ENCODE results near the gene BHLHA9.

The BHLHA9 gene

GRCh38 chr17:1256699-1257098 is 13.5 kb upstream of the BHLHA9 start:
- DNase-seq: no peak

GRCh38 chr17:1260086-1260769 is 10.0 kb upstream of the BHLHA9 start:
- DNase-seq: no peak

GRCh38 chr17:1260770-1261161 is 9.5 kb upstream of the BHLHA9 start:
- DNase-seq: no peak

DNA sequence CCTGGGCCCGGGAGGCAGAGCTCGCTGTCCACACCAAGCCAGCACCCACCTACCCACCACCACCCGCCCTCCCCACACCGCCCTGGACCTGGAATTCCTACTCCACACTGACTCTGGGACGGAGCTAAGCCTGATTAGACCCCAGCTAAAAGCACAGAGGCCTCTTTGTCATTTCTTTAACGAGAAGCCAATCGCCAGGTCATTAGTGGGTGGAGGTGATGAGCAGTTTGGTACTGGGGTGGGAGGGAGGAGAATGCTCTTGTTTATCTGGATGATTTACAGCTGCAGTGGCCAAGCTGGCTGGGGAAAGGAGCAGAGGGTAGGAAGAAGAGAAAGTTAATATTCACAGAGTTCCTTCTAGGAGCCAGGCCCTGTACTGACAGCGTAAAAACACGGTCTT is 6.0 kb upstream of the BHLHA9 start:
- no peak for DNase-seq

DNA sequence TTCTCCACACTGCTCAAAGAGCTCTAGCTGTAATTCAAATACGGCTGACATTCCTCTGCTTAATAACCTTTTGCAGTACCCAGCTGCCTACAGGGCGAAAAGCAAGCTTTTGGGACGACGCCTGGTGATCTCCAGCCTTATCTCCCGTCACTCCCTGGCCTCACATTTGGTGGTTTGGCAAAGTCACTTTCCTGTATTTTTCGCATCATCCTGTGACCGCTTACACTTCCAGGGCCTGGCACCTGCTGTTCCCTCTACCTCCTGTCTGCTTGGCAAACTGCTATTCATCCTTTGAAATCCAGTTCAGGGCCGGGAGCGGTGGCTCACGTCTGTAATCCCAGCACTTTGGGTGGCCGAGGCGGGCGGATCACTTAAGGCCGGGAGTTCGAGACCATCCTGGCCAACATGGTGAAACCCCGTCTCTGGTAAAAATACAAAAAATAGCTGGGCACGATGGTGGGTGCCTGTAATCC is 2.7 kb upstream of the BHLHA9 start:
- DNase-seq: no peak

DNA sequence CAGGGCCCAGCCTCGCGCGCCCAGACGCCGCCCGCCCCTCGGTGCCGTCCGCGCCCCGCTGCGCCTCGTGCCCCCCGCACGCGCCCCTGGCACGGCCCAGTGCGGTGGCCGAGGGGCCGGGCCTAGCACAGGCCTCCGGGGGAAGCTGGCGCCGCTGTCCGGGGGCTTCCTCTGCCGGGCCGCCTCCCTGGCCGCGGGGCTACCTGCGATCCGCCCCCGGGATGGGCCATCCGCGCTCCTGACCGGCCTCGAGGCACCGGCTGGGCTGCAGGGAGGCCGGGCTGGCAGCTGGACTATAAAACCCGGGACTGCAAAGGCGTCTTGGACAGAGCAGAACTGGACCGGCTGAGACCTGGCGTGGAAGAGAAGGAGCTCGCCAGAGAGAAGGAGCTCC is 783 bp downstream of the BHLHA9 start:
- DNase-seq: no peak

- DNase-seq: no peak
These were observed 1.2 kb downstream of the BHLHA9 start for GRCh38 chr17:1271441-1271840.

DNA sequence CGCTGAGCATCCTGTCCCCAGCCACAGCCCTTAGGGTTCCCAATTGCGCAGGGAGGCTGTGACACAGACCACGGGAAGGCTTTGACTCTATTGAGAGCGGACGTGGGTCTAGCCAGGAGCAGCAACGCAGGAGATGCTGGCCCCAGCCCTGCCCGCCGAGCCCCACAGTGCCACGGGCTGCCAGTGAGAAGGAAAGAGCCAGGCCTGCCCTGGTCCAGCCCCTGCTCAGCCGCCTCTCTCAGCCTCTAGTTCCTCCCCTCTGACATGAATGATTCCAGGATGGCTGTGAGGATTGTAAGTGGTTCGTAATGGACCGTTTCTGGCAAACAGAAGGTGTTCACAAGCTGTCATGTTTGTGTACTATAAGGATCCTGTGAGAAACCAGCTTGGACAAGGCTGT is 2.5 kb downstream of the BHLHA9 start:
- DNase-seq: no peak

GRCh38 chr17:1273492-1274244 is 3.4 kb downstream of the BHLHA9 start:
- DNase-seq: no peak

DNA sequence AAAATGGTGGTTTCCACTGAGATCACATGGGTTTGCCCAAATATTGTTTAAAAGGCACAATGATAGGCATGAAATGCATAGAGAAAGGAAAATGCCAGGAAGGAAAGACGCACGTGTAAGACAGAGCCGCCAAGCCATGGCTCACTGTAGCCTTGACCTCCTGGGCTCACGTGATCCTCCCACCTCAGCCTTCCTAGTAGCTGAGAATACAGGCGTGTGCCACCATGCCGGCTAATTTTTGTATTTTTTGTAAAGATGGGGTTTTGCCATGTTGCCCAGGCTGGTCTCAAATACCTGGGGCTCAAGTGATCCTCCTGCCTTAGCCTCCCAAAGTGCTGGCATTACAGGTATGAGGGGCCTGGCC is 4.0 kb downstream of the BHLHA9 start:
- DNase-seq: no peak

GRCh38 chr17:1275205-1275961 is 5.1 kb downstream of the BHLHA9 start:
- no peak for DNase-seq

GRCh38 chr17:1275962-1276736 is 5.9 kb downstream of the BHLHA9 start:
- DNase-seq: peak in 1 of 2 donors; percentile 29

DNA sequence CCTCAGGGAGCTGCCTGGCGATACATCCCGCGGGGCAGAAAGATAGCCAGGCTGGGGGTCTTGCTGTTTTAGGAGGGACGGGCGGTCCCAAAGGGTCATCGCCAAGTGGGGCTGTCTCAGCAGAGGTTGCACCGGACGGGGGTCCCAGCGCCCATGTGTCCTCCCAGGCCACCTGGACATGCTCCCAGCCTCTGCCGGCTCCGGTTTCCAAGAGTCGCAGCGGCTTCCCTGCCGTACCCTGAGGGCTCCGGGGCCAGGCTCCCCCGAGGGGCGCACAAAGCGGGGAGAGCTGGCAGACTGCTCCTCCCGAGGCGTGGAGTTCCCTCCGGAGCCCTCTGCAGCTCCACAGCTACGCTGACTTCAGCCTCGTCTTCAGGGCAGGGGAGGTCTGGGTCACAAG is 10.4 kb downstream of the BHLHA9 start:
- DNase-seq: no peak

GRCh38 chr17:1286379-1287106 is 16.3 kb downstream of the BHLHA9 start:
- DNase-seq: no peak

DNA sequence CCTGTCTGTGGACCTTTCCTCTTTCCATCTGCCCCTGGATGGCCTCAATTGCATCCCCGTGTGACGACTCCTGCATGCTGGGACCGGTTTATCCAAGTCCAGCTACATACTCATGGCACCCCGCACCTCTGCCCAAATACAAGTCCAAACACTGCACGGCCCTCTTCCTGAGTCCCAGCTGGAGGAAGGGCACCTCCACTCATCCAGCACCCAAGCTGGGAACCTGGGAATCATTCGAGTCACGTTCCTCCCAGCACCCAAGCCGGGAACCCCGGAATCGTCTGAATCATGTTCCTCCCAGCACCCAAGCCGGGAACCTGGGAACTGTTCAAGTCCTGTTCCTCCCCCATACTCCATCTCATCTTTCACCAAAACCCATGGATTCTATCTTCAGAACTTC is 19.5 kb downstream of the BHLHA9 start:
- no peak for DNase-seq

- no peak for DNase-seq
These were observed 20.4 kb downstream of the BHLHA9 start for GRCh38 chr17:1290676-1291075.

DNA sequence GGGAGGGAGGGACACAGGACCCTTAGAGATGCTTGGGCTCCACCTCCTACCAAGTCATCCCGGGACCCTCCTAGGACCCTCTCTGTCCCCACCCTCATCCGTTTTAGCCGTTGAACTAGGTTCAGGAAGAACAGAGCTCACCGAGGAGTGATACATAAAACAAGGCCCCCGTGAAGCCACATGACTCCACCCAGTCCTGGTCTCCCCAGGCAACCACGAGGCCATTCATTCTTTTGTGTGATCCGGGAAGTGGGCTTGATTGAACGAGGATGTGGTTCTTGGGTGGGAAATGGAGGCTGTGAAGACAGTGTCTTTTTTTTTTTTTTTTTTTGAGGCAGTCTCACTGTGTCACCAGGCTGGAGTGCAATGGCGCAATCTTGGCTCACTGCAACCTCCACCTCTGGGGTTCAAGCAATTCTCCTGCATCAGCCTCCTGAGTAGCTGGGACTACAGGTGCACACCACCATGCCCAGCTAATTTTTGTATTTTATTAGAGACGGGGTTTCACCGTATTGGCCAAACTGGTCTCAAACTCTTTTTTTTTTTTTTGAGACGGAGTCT is 24.0 kb downstream of the BHLHA9 start:
- no peak for DNase-seq

DNA sequence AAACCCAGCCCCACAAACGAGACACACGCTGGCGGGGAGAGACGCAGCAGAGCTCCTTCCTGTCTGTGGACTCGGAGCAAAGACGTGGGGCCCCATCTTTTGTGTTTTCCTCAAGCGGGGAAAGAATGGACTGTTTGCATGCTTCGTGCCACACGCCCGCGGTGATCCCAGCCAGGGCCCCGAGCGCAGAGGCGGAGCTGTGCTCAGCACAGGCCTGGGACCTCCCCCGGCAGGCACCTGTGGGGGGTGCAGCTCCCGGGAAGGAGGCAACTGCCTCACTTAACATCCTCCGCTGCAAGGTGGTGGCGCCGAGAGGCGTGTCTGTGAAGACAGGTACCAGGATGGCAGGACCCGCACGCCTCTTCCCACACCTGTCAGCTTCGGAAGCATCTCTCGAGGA is 28.4 kb downstream of the BHLHA9 start:
- no peak for DNase-seq

- no peak for DNase-seq
These were observed 29.5 kb downstream of the BHLHA9 start for GRCh38 chr17:1299552-1300370.

DNA sequence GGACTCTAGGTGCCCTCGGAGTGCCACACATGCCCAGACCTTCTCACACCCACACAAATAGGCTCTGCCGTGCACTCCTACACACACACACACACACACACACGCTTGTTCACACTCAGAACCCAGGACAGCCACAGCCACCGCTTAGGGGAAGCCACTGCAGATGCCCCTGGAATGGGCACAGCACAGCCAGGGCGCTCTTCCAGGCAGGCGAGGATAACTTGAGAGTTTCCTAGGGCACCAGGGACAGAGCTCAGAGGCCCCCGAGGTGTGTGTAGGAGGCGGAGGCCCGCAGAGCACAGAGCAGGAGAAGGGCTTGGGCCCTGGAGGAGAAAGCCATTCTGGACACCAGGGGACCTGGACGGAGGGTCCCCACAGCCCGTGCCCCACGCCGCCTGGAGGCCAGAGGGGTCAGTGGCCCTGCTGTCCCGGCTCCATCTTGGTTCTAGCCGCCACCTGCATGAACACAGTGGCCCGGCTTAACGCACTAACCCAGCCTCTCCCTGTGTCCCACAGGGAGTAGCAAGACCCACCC is 30.2 kb downstream of the BHLHA9 start:
- no peak for DNase-seq

- DNase-seq: no peak
These were observed 31.3 kb downstream of the BHLHA9 start for GRCh38 chr17:1301546-1301945.

Data from hippocampal formation (tissue), 2 donors.